SK-N-SH (cell line): ENCODE measurements around the gene LMO2.
"Not testable (repeated sequence)": the region's sequence is repeated elsewhere in the genome, so short reads cannot be mapped to it uniquely, and the experiment has no call there.

Experiments
- RXRA ChIP-seq: IDR thresholded peaks from 2 replicates; pipeline ENCODE4 v1.4.0; 2012; ENCODE audit warnings: low read depth, mild to moderate bottlenecking, borderline replicate concordance
- TAF1 ChIP-seq: IDR thresholded peaks from 2 replicates; pipeline ENCODE4 v1.6.1; 2012; ENCODE audit warnings: low read depth, mild to moderate bottlenecking, low read length, moderate library complexity, borderline replicate concordance
- TF ChIP-seq, protein P1 (sequence below): fragments of 200-600 bp; sonication (generic); IDR thresholded peaks from 2 replicates; pipeline ENCODE4 v1.6.1; 2017; ENCODE audit warnings: antibody characterized with exemption, mild to moderate bottlenecking, moderate library complexity

- TF ChIP-seq, protein P1, sequence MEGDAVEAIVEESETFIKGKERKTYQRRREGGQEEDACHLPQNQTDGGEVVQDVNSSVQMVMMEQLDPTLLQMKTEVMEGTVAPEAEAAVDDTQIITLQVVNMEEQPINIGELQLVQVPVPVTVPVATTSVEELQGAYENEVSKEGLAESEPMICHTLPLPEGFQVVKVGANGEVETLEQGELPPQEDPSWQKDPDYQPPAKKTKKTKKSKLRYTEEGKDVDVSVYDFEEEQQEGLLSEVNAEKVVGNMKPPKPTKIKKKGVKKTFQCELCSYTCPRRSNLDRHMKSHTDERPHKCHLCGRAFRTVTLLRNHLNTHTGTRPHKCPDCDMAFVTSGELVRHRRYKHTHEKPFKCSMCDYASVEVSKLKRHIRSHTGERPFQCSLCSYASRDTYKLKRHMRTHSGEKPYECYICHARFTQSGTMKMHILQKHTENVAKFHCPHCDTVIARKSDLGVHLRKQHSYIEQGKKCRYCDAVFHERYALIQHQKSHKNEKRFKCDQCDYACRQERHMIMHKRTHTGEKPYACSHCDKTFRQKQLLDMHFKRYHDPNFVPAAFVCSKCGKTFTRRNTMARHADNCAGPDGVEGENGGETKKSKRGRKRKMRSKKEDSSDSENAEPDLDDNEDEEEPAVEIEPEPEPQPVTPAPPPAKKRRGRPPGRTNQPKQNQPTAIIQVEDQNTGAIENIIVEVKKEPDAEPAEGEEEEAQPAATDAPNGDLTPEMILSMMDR, result not testable (repeated sequence)
- not testable (repeated sequence) for TF ChIP-seq RXRA, TAF1
These were observed 25.5 kb upstream of the LMO2 start for GRCh38 chr11:33917402-33917801.
